Loucy (cell line): ENCODE measurements around the gene IL33.

ENCODE experiments used
- H2AFZ ChIP-seq: fragments of 200-600 bp; sonication (generic); 2 replicates; pipeline ENCODE4 v1.6.0; 2016; ENCODE audit warnings: antibody characterized with exemption, mild to moderate bottlenecking, low read length, moderate library complexity
- H3F3A ChIP-seq: fragments of 200-600 bp; 2 replicates; pipeline ENCODE4 v1.6.0; 2016; ENCODE audit warnings: antibody characterized with exemption, low read depth, mild to moderate bottlenecking
- H3K27me3 ChIP-seq: fragments of 200-600 bp; sonication (generic); 2 replicates; pipeline ENCODE4 v1.6.1; 2014; ENCODE audit warnings: low read length, mild to moderate bottlenecking; ENCODE audit not compliant: insufficient read depth, poor library complexity, severe bottlenecking
- H3K36me3 ChIP-seq: fragments of 200-600 bp; sonication (generic); 2 replicates; pipeline ENCODE4 v1.6.1; 2016; ENCODE audit warnings: low read length; ENCODE audit not compliant: insufficient read depth
- H3K4me1 ChIP-seq: fragments of 200-600 bp; sonication (generic); 2 replicates; pipeline ENCODE4 v1.5.1; 2014; ENCODE audit warnings: low read length, mild to moderate bottlenecking; ENCODE audit not compliant: insufficient read depth, poor library complexity, severe bottlenecking
- H3K4me2 ChIP-seq: fragments of 200-600 bp; sonication (generic); 2 replicates; pipeline ENCODE4 v1.6.0; 2014; ENCODE audit warnings: antibody characterized with exemption, low read length, low read depth, mild to moderate bottlenecking; ENCODE audit not compliant: poor library complexity, severe bottlenecking
- H3K4me3 ChIP-seq: fragments of 200-600 bp; sonication (generic); 2 replicates; pipeline ENCODE4 v1.5.1; 2014; ENCODE audit warnings: low read length, mild to moderate bottlenecking, mixed read lengths; ENCODE audit not compliant: poor library complexity, severe bottlenecking
- H3K79me2 ChIP-seq: fragments of 200-600 bp; sonication (generic); 2 replicates; pipeline ENCODE4 v1.6.1; 2014; ENCODE audit warnings: low read length; ENCODE audit not compliant: insufficient read depth
- H3K9ac ChIP-seq: fragments of 200-600 bp; sonication (generic); 2 replicates; pipeline ENCODE4 v1.6.0; 2014; ENCODE audit warnings: mild to moderate bottlenecking, low read depth, low read length, moderate library complexity; ENCODE audit not compliant: poor library complexity, severe bottlenecking
- H3K9me2 ChIP-seq: fragments of 200-600 bp; sonication (generic); replicated peaks from 2 replicates; pipeline ENCODE4 v1.6.1; 2016; ENCODE audit warnings: low read depth, low read length, mixed read lengths
- H3K9me3 ChIP-seq: fragments of 200-600 bp; sonication (generic); 2 replicates; pipeline ENCODE4 v1.6.1; 2014; ENCODE audit warnings: mild to moderate bottlenecking, antibody characterized with exemption, low read length, low read depth; ENCODE audit not compliant: insufficient read depth
- H4K20me1 ChIP-seq: fragments of 200-600 bp; sonication (generic); 2 replicates; pipeline ENCODE4 v1.6.0; 2014; ENCODE audit warnings: antibody characterized with exemption, low read length, mild to moderate bottlenecking; ENCODE audit not compliant: insufficient read depth, poor library complexity, severe bottlenecking
- CTCF ChIP-seq: fragments of 200-600 bp; sonication (generic); conservative IDR thresholded peaks from 2 replicates; pipeline ENCODE4 v1.5.1; 2014; ENCODE audit warnings: mild to moderate bottlenecking, antibody characterized with exemption, low read length
- EZH2phosphoT487 ChIP-seq: fragments of 200-600 bp; IDR thresholded peaks from 2 replicates; pipeline ENCODE4 v1.6.1; 2018; ENCODE audit warnings: antibody characterized with exemption, mild to moderate bottlenecking, moderate library complexity, borderline replicate concordance

The IL33 gene

DNA sequence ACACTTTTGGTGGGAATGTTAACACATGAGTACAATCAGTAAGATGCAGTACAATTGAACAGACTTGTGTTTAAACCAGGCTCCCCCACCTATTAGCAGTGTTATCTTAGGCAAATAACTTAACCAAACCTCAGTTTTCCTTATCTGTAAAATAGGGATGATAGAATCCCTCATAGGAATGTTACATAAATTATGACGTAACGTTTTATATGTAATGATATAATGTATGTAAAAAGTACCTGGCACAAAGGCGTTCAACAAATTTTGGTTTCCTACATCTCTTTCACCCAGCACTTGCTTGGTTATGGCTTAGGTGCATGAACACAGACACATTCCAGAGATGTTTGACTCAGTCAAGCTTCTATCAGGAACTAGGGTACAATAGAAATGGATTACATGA lies 26.7 kb upstream of the IL33 start:
- no peaks in the 10 kb centered on the region for H3K27me3 ChIP-seq
- no peaks in the 10 kb centered on the region for H3K79me2 ChIP-seq
- H3K4me3 ChIP-seq: no peak overlapping the region
- no peaks in the 10 kb centered on the region for H3K4me1 ChIP-seq
- TF ChIP-seq EZH2phosphoT487: no peak
- no peak for TF ChIP-seq CTCF
- no peak overlapping the region for H2AFZ ChIP-seq
- no peaks in the 10 kb centered on the region for H3K9me3 ChIP-seq
- no peaks in the 10 kb centered on the region for H3F3A ChIP-seq
- no peak overlapping the region for H3K4me2 ChIP-seq
- H4K20me1 ChIP-seq: no peaks in the 10 kb centered on the region
- no peaks in the 10 kb centered on the region for H3K36me3 ChIP-seq
- no peaks in the 10 kb centered on the region for H3K9me2 ChIP-seq
- no peak overlapping the region for H3K9ac ChIP-seq

DNA sequence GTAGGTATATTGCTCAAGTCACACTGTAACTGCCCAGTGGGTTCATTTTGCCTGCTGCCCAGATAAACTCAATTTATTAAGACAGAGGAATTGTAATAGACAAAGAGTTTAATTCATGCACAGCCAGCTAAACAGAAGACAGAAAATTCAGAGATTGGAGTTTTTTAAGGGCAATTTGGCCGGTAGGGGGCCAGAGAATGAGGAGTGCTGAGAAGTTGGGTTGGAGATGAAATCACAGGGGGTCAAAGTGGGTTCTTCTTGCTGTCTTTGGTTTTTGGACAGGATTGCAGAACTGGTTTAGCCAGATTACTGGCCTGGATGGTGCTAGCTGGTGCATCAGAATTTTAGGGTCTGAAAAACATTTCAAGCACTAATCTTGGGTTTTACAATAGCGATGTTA lies 20.7 kb upstream of the IL33 start:
- H4K20me1 ChIP-seq: no peaks in the 10 kb centered on the region
- no peaks in the 10 kb centered on the region for H3K9me3 ChIP-seq
- TF ChIP-seq EZH2phosphoT487: no peak
- H3K4me3 ChIP-seq: no peak overlapping the region
- H3K27me3 ChIP-seq: no peaks in the 10 kb centered on the region
- no peaks in the 10 kb centered on the region for H3K79me2 ChIP-seq
- no peak overlapping the region for H3K9ac ChIP-seq
- H3F3A ChIP-seq: no peaks in the 10 kb centered on the region
- no peaks in the 10 kb centered on the region for H3K36me3 ChIP-seq
- no peak overlapping the region for H2AFZ ChIP-seq
- H3K9me2 ChIP-seq: no peaks in the 10 kb centered on the region
- H3K4me1 ChIP-seq: no peaks in the 10 kb centered on the region
- H3K4me2 ChIP-seq: no peak overlapping the region

GRCh38 chr9:6195714-6196360 lies 19.8 kb upstream of the IL33 start:
- no peaks in the 10 kb centered on the region for H3K4me1 ChIP-seq
- no peak overlapping the region for H2AFZ ChIP-seq
- H3K9me3 ChIP-seq: no peaks in the 10 kb centered on the region
- no peaks in the 10 kb centered on the region for H3K79me2 ChIP-seq
- H3K9me2 ChIP-seq: no peaks in the 10 kb centered on the region
- H3K4me3 ChIP-seq: no peak overlapping the region
- H3K9ac ChIP-seq: no peak overlapping the region
- no peak overlapping the region for H3K4me2 ChIP-seq
- H3F3A ChIP-seq: no peaks in the 10 kb centered on the region
- no peaks in the 10 kb centered on the region for H3K36me3 ChIP-seq
- TF ChIP-seq CTCF: no peak
- no peaks in the 10 kb centered on the region for H4K20me1 ChIP-seq
- H3K27me3 ChIP-seq: no peaks in the 10 kb centered on the region

GRCh38 chr9:6197330-6197729 lies 18.3 kb upstream of the IL33 start:
- no peaks in the 10 kb centered on the region for H3F3A ChIP-seq
- no peak overlapping the region for H3K9ac ChIP-seq
- H3K4me2 ChIP-seq: no peak overlapping the region
- TF ChIP-seq EZH2phosphoT487: no peak
- peak; percentile 58 for TF ChIP-seq CTCF
- H3K27me3 ChIP-seq: no peaks in the 10 kb centered on the region
- H4K20me1 ChIP-seq: no peaks in the 10 kb centered on the region
- no peak overlapping the region for H2AFZ ChIP-seq
- no peaks in the 10 kb centered on the region for H3K9me3 ChIP-seq
- no peak overlapping the region for H3K4me3 ChIP-seq
- H3K9me2 ChIP-seq: no peaks in the 10 kb centered on the region
- H3K4me1 ChIP-seq: no peaks in the 10 kb centered on the region
- no peaks in the 10 kb centered on the region for H3K79me2 ChIP-seq
- H3K36me3 ChIP-seq: no peaks in the 10 kb centered on the region
